Natural killer cell (primary cell): ENCODE measurements around the gene AUTS2. TPM values are rescaled to one million over a fixed set of nuclear protein-coding genes. Genes with fewer than 3 reads are reported as not detected.

Experiments
- ATAC-seq, 3 donors: fragments of 150-1000 bp in 2 of 3; fragments of 200-7000 bp in 1 of 3; cut with Tn5 transposase; 1 replicate in 1 of 3; 2 replicates in 2 of 3; pipeline ENCODE4 v1.10.0; 2021; ENCODE audit warnings: mild to moderate bottlenecking in 2 of 3, moderate library complexity in 2 of 3
- DNase-seq, 2 donors: peaks; one replicate each; pipeline versions ENCODE4 v3.0.0 to v3.0.0-alpha.2; 2013 to 2021; ENCODE audit warnings: mixed read lengths in 1 of 2
- H3K27ac ChIP-seq: one replicate; pipeline ENCODE4 v1.5.1; 2013; ENCODE audit warnings: mild to moderate bottlenecking, low read length
- H3K27me3 ChIP-seq: one replicate; pipeline ENCODE4 v1.6.1; 2013; ENCODE audit warnings: low read length; ENCODE audit not compliant: control insufficient read depth, insufficient read depth
- H3K36me3 ChIP-seq: one replicate; pipeline ENCODE4 v1.6.1; 2013; ENCODE audit warnings: low read length; ENCODE audit not compliant: control insufficient read depth, insufficient read depth
- H3K4me1 ChIP-seq: one replicate; pipeline ENCODE4 v1.6.1; 2013; ENCODE audit warnings: low read length; ENCODE audit not compliant: control insufficient read depth, insufficient read depth
- H3K4me3 ChIP-seq: one replicate; pipeline ENCODE4 v1.5.1; 2013; ENCODE audit warnings: low read length
- H3K9me3 ChIP-seq: one replicate; pipeline ENCODE4 v1.6.1; 2013; ENCODE audit warnings: low read length; ENCODE audit not compliant: control insufficient read depth, insufficient read depth
- H3K27ac Mint-ChIP-seq, 2 donors: one replicate each; pipeline ENCODE4 v1.8.0; 2022; ENCODE audit warnings: mild to moderate bottlenecking in 2 of 2, mixed read lengths in 2 of 2, moderate library complexity in 1 of 2
- H3K27me3 Mint-ChIP-seq, 2 donors: one replicate each; pipeline ENCODE4 v1.8.0; 2022; ENCODE audit warnings: low read depth in 2 of 2, mixed read lengths in 2 of 2
- H3K36me3 Mint-ChIP-seq: one replicate; pipeline ENCODE4 v1.8.0; 2022; ENCODE audit warnings: mixed read lengths
- H3K4me1 Mint-ChIP-seq, 2 donors: one replicate each; pipeline ENCODE4 v1.8.0; 2022; ENCODE audit warnings: mixed read lengths in 2 of 2
- H3K4me3 Mint-ChIP-seq: one replicate; pipeline ENCODE4 v1.8.0; 2022; ENCODE audit warnings: mild to moderate bottlenecking, moderate library complexity, mixed read lengths
- H3K9me3 Mint-ChIP-seq, 2 donors: one replicate each; pipeline ENCODE4 v1.8.0; 2022; ENCODE audit warnings: mixed read lengths in 2 of 2
- CTCF ChIP-seq: fragments of 200-600 bp; IDR thresholded peaks from one replicate; pipeline ENCODE4 v1.8.0; 2022; ENCODE audit warnings: antibody characterized with exemption
- WGBS: methylation state at CpG from one replicate; pipeline ENCODE4 v1.1.7; 2013; ENCODE audit warnings: missing lambda C conversion rate; ENCODE audit not compliant: insufficient coverage; 5-methylcytosine and 5-hydroxymethylcytosine counted together
- intact Hi-C: fragments of 100-400 bp; cut with micrococcal nuclease; formaldehyde crosslinking; loops from one replicate; pipeline ENCODE4 v1.14.2; 2022
- total RNA-seq, 4 donors: library from RNA; stranded (reverse); fragments of 120-200 nt in 1 of 4; gene quantifications; one replicate each; pipeline versions ENCODE4 v1.2.3 to v1.2.4, GENCODE V29; 2013 to 2022

The AUTS2 gene
- total RNA-seq, 3 donors from 2014 or later (not counting 1 experiment from before 2014, with no cell fraction given), result 147 to 197 (median 155) TPM

GRCh38 chr7:70006261-70006920 lies 408.1 kb downstream of the AUTS2 start:
- Mint-ChIP-seq H3K27me3 (no peaks in the 10 kb centered on the region), H3K4me1 (peaks cover 8 to 17% of the 10 kb centered on the region in 2 donors), H3K27ac (peak overlapping the region in 1 of 2 donors; percentile 6), H3K4me3 (no peak overlapping the region), H3K9me3 (no peaks in the 10 kb centered on the region), H3K36me3 (no peaks in the 10 kb centered on the region)
- DNase-seq (peak in 1 of 2 donors; percentile 5), ATAC-seq (no peak)
- no peak overlapping the region for H3K27ac ChIP-seq
- no peak overlapping the region for H3K4me3 ChIP-seq
- no peaks in the 10 kb centered on the region for H3K27me3 ChIP-seq
- H3K4me1 ChIP-seq, result no peaks in the 10 kb centered on the region
- H3K36me3 ChIP-seq, result no peaks in the 10 kb centered on the region
- intact Hi-C loops, result no loop called here
- WGBS, result 9% methylated on average over 9 of the region's 9 CpGs
- no peaks in the 10 kb centered on the region for H3K9me3 ChIP-seq
- TF ChIP-seq CTCF, result no peak

GRCh38 chr7:70008466-70008865 lies 410.2 kb downstream of the AUTS2 start:
- no peaks in the 10 kb centered on the region for H3K4me1 ChIP-seq
- no peak overlapping the region for H3K4me3 ChIP-seq
- Mint-ChIP-seq H3K4me1 (peaks cover 8 to 17% of the 10 kb centered on the region in 2 donors), H3K9me3 (no peaks in the 10 kb centered on the region), H3K4me3 (no peak overlapping the region), H3K36me3 (no peaks in the 10 kb centered on the region), H3K27me3 (no peaks in the 10 kb centered on the region), H3K27ac (no peak overlapping the region)
- no peak overlapping the region for H3K27ac ChIP-seq
- H3K36me3 ChIP-seq, result no peaks in the 10 kb centered on the region
- H3K27me3 ChIP-seq, result no peaks in the 10 kb centered on the region
- no peaks in the 10 kb centered on the region for H3K9me3 ChIP-seq
- intact Hi-C loops, result no loop called here
- DNase-seq (no peak), ATAC-seq (no peak)
- no peak for TF ChIP-seq CTCF
- WGBS, result no CpG with 5 or more reads among the region's 4 CpGs

GRCh38 chr7:70014472-70015177 lies 416.4 kb downstream of the AUTS2 start:
- Histone ChIP-seq H3K27ac (no peak overlapping the region), H3K9me3 (no peaks in the 10 kb centered on the region), H3K36me3 (no peaks in the 10 kb centered on the region), H3K27me3 (no peaks in the 10 kb centered on the region), H3K4me1 (no peaks in the 10 kb centered on the region), H3K4me3 (no peak overlapping the region)
- no peak for DNase-seq
- H3K4me3 Mint-ChIP-seq, result no peak overlapping the region
- ATAC-seq, result no peak
- H3K27ac Mint-ChIP-seq, result no peak overlapping the region
- TF ChIP-seq CTCF, result no peak
- H3K4me1 Mint-ChIP-seq, result peaks cover 0 to 5% of the 10 kb centered on the region in 2 donors
- peaks cover 6 to 9% of the 10 kb centered on the region in 2 donors for H3K27me3 Mint-ChIP-seq
- no peaks in the 10 kb centered on the region for H3K36me3 Mint-ChIP-seq
- H3K9me3 Mint-ChIP-seq, result no peaks in the 10 kb centered on the region
- WGBS, result 33% methylated on average over 2 of the region's 3 CpGs
- intact Hi-C loops, result no loop called here
